ENCODE measurements around the gene PTPRF.

PTPRF gene

GRCh38 chr1:43573066-43573800 lies 42.5 kb downstream of the PTPRF start:
- no peak for DNase-seq (ENCODE audit: low spot score)
- TF ChIP-seq CTCF (IDR thresholded peaks at IDR 0.05; ENCODE audit: extremely low read depth, missing control alignments) = no peak

- no peak for TF ChIP-seq CTCF (IDR thresholded peaks at IDR 0.05; ENCODE audit: extremely low read depth, missing control alignments)
- no peak for DNase-seq (ENCODE audit: low spot score)
Measured at GRCh38 chr1:43576521-43576920, 45.8 kb downstream of the PTPRF start.

GRCh38 chr1:43577655-43578542 lies 47.2 kb downstream of the PTPRF start:
- no peak for DNase-seq (ENCODE audit: low spot score)
- TF ChIP-seq CTCF (IDR thresholded peaks at IDR 0.05; ENCODE audit: extremely low read depth, missing control alignments) = no peak

GRCh38 chr1:43580039-43580438 lies 49.4 kb downstream of the PTPRF start:
- TF ChIP-seq CTCF (IDR thresholded peaks at IDR 0.05; ENCODE audit: extremely low read depth, missing control alignments) = no peak

GRCh38 chr1:43582162-43582566 lies 51.5 kb downstream of the PTPRF start:
- no peak for TF ChIP-seq CTCF (IDR thresholded peaks at IDR 0.05; ENCODE audit: extremely low read depth, missing control alignments)
- peak; percentile 74 for DNase-seq (ENCODE audit: low spot score)

More at GRCh38 chr1:43580039-43580438, 49.4 kb downstream of the PTPRF start:
- DNase-seq (ENCODE audit: low spot score) = no peak

GRCh38 chr1:43583058-43583457 lies 52.4 kb downstream of the PTPRF start:
- TF ChIP-seq CTCF (IDR thresholded peaks at IDR 0.05; ENCODE audit: extremely low read depth, missing control alignments) = no peak

GRCh38 chr1:43584204-43584603 lies 53.5 kb downstream of the PTPRF start:
- no peak for DNase-seq (ENCODE audit: low spot score)
- TF ChIP-seq CTCF (IDR thresholded peaks at IDR 0.05; ENCODE audit: extremely low read depth, missing control alignments) = no peak

More at GRCh38 chr1:43583058-43583457, 52.4 kb downstream of the PTPRF start:
- DNase-seq (ENCODE audit: low spot score) = no peak

All from GM20000 (cell line).